KBM-7 (cell line): Measurements from ENCODE around the gene RNU7-1.
A peak's percentile ranks its signal among the peaks of the same experiment; 100 is the strongest.

Experiments used
- DNase-seq: peaks from one replicate; pipeline ENCODE4 v3.0.0-alpha.2; 2015
- in situ Hi-C: fragments of 300-500 bp; cut with MboI; formaldehyde crosslinking; loops from 2 replicates; pipeline ENCODE4 v1.14.3; 2020; ENCODE audit warnings: low sequenced_read_pairs, low pct_unique_long_range_greater_than_20kb, mixed read lengths

RNU7-1 gene

DNA sequence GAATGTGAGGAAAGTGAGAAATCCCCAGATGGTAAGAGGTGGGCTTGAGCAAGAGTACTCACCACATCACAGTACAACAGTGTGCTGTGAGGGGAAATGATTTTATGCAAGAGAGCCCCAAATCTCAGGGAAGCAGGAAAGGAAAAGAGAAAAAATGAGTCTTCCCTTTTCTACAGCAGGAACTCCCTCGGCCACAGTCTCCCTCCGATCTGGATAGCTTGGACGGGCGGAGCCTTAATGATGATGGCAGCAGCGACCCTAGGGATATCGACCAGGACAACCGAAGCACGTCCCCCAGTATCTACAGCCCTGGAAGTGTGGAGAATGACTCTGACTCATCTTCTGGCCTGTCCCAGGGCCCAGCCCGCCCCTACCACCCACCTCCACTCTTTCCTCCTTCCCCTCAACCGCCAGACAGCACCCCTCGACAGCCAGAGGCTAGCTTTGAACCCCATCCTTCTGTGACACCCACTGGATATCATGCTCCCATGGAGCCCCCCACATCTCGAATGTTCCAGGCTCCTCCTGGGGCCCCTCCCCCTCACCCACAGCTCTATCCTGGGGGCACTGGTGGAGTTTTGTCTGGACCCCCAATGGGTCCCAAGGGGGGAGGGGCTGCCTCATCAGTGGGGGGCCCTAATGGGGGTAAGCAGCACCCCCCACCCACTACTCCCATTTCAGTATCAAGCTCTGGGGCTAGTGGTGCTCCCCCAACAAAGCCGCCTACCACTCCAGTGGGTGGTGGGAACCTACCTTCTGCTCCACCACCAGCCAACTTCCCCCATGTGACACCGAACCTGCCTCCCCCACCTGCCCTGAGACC lies 8.0 kb upstream of the RNU7-1 start:
- DNase-seq: no peak
- in situ Hi-C loops: no loop called here

DNA sequence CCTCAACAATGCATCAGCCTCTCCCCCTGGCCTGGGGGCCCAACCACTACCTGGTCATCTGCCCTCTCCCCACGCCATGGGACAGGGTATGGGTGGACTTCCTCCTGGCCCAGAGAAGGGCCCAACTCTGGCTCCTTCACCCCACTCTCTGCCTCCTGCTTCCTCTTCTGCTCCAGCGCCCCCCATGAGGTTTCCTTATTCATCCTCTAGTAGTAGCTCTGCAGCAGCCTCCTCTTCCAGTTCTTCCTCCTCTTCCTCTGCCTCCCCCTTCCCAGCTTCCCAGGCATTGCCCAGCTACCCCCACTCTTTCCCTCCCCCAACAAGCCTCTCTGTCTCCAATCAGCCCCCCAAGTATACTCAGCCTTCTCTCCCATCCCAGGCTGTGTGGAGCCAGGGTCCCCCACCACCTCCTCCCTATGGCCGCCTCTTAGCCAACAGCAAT lies 7.4 kb upstream of the RNU7-1 start:
- in situ Hi-C loops: no loop called here
- no peak for DNase-seq

DNA sequence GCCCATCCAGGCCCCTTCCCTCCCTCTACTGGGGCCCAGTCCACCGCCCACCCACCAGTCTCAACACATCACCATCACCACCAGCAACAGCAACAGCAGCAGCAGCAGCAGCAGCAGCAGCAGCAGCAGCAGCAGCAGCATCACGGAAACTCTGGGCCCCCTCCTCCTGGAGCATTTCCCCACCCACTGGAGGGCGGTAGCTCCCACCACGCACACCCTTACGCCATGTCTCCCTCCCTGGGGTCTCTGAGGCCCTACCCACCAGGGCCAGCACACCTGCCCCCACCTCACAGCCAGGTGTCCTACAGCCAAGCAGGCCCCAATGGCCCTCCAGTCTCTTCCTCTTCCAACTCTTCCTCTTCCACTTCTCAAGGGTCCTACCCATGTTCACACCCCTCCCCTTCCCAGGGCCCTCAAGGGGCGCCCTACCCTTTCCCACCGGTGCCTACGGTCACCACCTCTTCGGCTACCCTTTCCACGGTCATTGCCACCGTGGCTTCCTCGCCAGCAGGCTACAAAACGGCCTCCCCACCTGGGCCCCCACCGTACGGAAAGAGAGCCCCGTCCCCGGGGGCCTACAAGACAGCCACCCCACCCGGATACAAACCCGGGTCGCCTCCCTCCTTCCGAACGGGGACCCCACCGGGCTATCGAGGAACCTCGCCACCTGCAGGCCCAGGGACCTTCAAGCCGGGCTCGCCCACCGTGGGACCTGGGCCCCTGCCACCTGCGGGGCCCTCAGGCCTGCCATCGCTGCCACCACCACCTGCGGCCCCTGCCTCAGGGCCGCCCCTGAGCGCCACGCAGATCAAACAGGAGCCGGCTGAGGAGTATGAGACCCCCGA lies 6.8 kb upstream of the RNU7-1 start:
- in situ Hi-C loops: no loop called here

DNA sequence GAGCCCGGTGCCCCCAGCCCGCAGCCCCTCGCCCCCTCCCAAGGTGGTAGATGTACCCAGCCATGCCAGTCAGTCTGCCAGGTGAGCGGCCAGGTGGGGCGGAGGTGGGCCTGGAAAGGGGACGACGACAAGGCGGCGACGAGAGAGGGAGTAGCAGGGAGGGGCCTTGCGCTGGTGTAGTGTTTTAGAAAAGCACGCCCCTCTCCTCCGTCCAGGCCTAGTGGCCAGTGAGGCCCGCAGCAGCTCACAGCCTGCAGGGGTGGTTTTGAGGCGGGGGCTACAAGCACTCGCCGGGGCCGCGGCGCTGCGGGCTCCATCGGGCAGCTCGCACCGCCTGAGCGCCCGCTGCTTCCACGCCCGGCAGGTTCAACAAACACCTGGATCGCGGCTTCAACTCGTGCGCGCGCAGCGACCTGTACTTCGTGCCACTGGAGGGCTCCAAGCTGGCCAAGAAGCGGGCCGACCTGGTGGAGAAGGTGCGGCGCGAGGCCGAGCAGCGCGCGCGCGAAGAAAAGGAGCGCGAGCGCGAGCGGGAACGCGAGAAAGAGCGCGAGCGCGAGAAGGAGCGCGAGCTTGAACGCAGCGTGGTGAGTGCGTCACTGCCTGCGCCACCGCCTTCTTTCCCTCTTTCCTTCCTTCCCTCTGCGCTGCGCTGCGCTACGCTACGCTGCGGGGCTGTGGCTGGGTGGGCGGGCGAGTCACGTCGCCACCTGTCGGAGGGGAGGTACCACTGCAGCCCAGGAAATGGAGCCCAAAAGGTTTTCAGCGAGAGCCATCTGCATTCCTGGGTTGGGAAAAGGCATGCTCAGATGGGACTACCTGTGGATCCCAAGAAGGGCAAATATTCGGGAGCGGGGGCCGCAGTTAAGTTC lies 5.9 kb upstream of the RNU7-1 start:
- in situ Hi-C loops: no loop called here

More for the DNA sequence above, 6.8 kb upstream of the RNU7-1 start:
- no peak for DNase-seq

DNA sequence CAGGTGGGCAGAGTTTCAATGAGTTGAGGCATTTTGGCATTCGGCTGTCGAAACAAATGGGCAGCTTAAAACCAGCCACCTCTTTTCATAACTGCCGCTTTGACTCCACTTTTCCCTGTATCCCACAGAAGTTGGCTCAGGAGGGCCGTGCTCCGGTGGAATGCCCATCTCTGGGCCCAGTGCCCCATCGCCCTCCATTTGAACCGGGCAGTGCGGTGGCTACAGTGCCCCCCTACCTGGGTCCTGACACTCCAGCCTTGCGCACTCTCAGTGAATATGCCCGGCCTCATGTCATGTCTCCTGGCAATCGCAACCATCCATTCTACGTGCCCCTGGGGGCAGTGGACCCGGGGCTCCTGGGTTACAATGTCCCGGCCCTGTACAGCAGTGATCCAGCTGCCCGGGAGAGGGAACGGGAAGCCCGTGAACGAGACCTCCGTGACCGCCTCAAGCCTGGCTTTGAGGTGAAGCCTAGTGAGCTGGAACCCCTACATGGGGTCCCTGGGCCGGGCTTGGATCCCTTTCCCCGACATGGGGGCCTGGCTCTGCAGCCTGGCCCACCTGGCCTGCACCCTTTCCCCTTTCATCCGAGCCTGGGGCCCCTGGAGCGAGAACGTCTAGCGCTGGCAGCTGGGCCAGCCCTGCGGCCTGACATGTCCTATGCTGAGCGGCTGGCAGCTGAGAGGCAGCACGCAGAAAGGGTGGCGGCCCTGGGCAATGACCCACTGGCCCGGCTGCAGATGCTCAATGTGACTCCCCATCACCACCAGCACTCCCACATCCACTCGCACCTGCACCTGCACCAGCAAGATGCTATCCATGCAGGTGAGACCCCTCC lies 5.0 kb upstream of the RNU7-1 start:
- in situ Hi-C loops: no loop called here
- no peak for DNase-seq

More for the DNA sequence above, 5.9 kb upstream of the RNU7-1 start:
- peak; percentile 96 for DNase-seq

DNA sequence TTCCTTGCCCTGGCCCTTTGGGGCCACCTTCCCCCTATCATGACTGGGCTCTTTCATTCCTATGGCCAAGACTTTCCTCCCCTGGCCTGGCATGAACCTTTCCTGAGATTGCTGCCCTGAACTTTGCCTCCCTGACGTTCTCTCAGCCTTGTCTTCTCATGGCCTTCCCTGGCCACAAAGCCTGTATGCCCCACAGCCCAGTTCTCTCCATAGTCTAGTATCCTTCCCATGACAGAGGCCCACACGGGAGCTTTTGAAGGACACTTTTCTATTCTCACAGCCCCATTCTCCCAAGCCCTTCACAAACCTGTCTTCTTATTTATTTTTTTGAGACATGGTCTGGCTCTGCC lies 4.5 kb upstream of the RNU7-1 start:
- in situ Hi-C loops: no loop called here
- DNase-seq: no peak

DNA sequence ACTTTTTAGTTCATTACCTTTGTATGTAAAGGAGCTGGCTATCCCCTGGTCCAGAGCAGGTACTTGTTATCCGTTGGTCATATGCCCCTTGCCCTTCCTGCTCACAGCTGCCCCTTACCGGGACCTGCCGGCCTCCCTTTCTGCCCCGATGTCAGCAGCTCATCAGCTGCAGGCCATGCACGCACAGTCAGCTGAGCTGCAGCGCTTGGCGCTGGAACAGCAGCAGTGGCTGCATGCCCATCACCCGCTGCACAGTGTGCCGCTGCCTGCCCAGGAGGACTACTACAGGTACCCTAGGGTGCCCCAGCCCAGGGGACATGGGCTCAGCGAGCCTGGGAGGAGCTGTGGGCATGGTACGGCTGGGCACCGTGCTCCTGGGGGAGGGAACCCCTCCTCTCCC lies 2.3 kb upstream of the RNU7-1 start:
- in situ Hi-C loops: no loop called here

DNA sequence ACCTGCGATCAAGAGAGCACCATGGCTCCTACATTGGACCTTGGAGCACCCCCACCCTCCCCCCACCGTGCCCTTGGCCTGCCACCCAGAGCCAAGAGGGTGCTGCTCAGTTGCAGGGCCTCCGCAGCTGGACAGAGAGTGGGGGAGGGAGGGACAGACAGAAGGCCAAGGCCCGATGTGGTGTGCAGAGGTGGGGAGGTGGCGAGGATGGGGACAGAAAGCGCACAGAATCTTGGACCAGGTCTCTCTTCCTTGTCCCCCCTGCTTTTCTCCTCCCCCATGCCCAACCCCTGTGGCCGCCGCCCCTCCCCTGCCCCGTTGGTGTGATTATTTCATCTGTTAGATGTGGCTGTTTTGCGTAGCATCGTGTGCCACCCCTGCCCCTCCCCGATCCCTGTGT lies 1.8 kb upstream of the RNU7-1 start:
- in situ Hi-C loops: no loop called here
- no peak for DNase-seq

More for the DNA sequence above, 2.3 kb upstream of the RNU7-1 start:
- no peak for DNase-seq

DNA sequence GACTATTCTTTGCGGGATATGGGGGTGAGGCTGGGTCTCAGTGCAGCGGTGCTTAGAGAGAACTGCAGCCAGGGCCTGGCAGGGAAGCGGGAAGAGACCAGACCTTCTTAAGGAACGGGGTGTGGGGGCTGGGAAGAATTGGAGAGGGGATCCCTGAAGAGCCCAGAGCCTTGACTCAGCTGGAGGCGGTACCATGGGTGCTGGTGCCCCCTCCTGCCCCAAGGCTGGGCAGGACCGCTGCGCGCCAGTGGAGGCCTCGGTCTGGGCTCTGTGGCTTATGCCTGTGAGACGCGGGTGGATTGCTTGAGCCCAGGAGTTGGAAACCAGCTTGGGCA lies 1.3 kb upstream of the RNU7-1 start:
- no peak for DNase-seq
- in situ Hi-C loops: no loop called here

DNA sequence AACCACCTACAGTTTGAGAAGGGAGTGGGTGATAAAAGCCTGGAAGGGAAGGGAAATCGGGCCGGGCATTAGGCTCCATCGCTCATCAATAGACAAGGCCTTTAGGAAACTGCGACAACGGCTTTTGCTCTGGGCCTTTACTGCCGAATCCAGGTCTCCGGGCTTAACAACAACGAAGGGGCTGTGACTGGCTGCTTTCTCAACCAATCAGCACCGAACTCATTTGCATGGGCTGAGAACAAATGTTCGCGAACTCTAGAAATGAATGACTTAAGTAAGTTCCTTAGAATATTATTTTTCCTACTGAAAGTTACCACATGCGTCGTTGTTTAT lies 261 bp upstream of the RNU7-1 start:
- in situ Hi-C loops: no loop called here
- no peak for DNase-seq

DNA sequence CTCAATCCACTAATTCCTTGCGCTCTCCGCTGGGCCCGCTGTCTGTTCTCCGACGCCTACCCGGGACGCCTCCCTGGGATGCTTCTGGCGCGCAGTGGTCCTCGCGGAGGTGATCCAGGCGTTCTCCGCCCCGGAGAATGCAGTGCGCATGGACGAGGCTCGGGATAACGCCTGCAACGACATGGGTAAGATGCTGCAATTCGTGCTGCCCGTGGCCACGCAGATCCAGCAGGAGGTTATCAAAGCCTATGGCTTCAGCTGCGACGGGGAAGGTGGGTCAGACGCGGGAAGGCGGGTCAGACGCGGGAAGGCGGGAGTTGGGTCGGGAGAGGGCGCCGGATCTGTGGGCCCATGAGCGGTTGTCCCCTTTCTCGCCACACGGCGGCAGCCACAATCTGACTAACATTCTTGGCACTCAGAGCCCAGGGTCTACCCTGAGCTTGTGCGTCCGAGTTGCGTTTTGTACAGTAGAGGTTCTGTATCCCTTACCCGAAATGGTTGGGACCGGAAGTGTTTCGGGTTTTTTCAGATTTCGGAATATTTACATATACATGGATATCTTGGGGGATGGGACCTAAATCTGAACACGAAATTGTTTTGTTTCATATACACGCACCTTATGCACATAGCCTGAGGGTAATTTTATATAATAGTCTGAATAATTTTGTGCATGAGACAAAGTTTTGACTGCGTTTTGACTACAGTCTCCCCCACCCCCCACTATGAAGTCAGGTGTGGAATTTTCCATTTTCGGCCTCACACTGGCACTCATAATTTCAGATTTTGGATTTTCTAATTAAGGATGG lies 968 bp downstream of the RNU7-1 start:
- DNase-seq: peak; percentile 94
- in situ Hi-C loops: no loop called here

DNA sequence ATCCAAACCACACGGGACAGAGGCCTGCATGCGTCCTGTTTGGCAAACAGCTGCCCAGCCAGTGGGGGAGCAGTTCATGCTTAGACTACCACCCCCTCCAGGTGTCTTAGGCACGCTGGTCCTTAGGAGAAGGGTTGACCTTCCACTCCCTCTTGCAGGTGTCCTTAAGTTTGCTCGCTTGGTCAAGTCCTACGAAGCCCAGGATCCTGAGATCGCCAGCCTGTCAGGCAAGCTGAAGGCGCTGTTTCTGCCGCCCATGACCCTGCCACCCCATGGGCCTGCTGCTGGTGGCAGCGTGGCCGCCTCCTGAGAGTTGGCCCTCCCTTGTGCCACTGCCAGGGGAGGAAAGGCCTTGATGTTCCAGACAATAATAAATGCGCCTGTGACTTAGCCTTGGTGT lies 2.0 kb downstream of the RNU7-1 start:
- in situ Hi-C loops: no loop called here
- DNase-seq: no peak

DNA sequence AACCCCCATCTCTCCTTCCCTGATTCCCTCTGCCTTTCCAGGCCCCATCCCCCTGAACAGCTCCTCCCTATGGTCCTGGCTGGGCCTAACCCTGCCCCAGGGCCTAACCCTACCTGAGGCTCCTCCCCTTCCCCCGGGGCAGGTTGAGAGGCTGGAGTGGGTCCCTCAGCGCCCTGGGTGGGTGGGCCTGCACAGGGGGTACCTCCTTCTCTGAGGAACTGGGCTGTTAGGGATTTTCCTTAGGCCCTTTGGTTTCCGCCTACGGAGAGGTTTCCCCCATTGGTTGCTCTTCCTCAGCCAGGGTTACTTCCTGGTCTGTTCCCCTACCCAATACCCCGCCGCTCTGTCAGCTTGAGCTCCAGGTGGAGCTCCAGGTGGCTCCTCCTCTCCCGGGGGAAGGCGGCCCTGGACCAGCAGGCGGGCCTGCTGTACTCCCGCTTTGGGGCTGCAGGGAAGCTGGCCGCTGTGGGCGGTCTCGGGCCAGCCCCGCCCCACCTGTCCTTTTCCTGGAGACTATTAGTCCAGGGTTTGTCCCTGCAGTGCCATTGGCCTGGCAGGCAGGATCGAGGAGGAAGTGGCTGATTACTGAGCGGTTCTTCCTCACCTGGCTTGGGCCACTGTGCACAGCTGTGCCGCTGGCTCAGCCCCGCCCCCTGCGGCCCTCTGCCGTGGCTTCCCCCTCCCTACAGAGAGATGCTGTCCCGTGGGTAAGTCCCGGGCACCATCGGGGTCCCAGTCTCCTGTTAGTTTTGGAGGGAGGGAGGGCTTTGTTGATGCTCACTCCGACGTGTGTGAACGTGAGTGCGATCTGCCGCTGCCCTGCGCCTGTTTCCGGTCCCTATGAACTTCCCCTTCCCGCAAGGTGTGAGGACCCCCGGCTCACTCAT lies 2.7 kb downstream of the RNU7-1 start:
- peak; percentile 80 for DNase-seq
- in situ Hi-C loops: no loop called here

DNA sequence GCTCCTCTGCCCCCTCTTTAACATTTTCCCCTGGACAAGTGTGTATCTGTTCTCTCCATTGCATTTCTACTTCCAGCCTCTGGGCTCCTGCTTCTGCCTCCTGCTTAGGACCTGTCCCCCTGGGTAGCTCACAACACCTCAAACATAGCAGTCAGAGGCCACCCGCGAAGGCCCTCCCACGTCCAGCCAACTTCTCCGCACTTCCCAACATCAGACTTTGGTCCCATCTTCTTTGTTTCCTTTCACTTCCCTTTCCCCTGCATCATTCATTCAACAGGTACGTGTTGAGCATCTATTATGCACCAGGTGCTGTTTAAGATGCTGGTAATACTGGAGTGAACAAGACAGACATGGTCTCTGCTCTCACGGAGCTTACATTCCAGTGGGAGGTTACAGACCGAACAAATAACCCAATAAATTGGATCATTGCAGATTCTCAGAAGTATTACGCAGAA lies 3.3 kb downstream of the RNU7-1 start:
- no peak for DNase-seq
- in situ Hi-C loops: no loop called here

DNA sequence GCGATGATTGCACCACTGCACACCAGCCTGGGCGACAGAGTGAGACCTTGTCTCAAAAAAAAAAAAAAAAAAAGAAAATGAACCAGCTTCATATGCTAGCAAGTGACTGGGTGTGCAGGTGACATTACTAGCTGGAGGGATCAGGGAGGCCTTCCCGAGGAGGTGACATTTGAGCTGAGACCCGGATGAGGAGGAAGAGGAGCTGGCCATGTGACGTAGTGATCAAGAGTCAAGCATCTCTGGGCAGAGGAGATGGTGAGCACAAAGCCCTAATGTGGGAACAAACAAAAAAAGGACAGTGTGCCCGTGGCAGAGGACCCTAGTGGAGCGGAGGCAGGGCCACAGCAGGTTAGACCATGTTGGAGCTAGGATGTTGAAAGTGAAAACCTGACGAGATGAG lies 4.0 kb downstream of the RNU7-1 start:
- in situ Hi-C loops: no loop called here
- DNase-seq: no peak

DNA sequence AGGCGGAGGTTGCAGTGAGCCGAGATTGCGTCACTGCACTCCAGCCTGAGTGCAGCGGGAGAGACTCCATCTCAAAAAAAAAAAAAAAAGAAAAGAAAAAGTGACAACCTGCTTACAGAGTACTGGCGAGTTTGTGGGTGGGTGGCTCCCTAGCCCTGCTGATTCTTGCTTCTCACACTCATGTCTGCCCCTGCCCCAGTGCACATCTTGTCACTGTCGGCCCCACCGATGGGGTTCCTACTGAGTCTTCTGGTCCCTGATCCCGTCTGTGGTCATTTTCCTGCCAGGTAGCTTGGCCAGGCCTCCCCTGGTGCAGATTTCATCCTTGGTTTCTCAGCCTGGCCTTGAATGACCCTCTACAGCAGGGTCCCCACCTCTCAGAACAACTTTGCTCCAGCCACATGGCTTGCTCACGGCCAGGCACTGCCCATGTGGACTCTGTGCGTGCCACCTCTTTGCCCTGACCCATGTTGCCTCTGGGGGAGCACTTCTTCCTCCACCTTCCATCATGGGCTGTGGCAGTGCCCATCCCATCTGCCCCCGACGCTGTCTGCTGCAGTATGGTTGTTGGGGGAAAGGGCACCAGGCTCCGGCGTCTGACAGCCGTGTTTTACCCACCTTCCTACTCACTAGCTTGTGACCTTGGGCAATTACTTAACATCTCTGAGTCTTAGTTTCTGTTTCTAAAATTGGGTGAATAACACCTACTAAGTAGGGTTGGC lies 5.4 kb downstream of the RNU7-1 start:
- DNase-seq: no peak
- in situ Hi-C loops: no loop called here

DNA sequence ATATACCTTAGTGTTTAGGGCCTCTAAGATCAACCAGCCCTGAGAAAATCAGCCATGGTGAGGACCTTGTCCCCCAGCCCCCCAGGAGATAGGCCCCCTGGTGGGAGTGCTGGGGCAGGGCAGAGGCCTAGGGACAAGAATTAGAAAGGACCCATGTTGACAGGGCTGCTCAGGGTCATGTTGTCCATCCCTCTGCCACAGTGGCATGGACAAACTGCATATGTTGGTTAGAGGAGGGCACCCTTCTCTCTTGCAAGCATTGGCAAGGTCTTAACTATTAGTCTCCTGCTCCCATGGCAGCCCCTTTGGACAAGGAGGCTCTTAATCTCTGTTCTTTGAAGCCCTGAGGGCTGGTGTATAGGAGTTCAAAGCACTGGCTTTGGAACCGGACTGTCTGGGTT lies 6.8 kb downstream of the RNU7-1 start:
- in situ Hi-C loops: no loop called here
- no peak for DNase-seq
